ENCODE results near the gene FAM3A.

- TF ChIP-seq ZNF561 (tag by site-specific recombination; IDR thresholded peaks at IDR 0.05; ENCODE audit: borderline replicate concordance) (no peak), YY1 (tag by site-specific recombination; IDR thresholded peaks at IDR 0.05) (no peak), ZBTB11 (tag by site-specific recombination; conservative IDR thresholded peaks at IDR 0.05; ENCODE audit: low read depth) (no peak), KLF16 (tag by site-specific recombination; IDR thresholded peaks at IDR 0.05) (no peak), CTCF (tag by site-specific recombination; IDR thresholded peaks at IDR 0.05) (no peak), PBX3 (CRISPR knock-in tag; IDR thresholded peaks at IDR 0.05) (no peak), ZNF621 (tag by site-specific recombination; IDR thresholded peaks at IDR 0.05) (no peak)
Measured at GRCh38 chrX:154488336-154489075, 27.5 kb downstream of the FAM3A start.

Measured in HEK293 (cell line).